Ishikawa (cell line): Measurements from ENCODE around the gene TTC31.

Experiments
- CEBPB ChIP-seq: IDR thresholded peaks from 2 replicates; pipeline ENCODE4 v1.6.1; 2012
- EGR1 ChIP-seq: IDR thresholded peaks from 2 replicates; pipeline ENCODE4 v1.6.1; 2012
- EP300 ChIP-seq: IDR thresholded peaks from 2 replicates; pipeline ENCODE4 v1.6.1; 2012; ENCODE audit warnings: borderline replicate concordance
- FOXM1 ChIP-seq: IDR thresholded peaks from 2 replicates; pipeline ENCODE4 v1.6.1; 2012; ENCODE audit warnings: low read depth, borderline replicate concordance
- MAX ChIP-seq: IDR thresholded peaks from 2 replicates; pipeline ENCODE4 v1.6.1; 2012
- NFIC ChIP-seq: IDR thresholded peaks from 2 replicates; pipeline ENCODE4 v1.6.1; 2012
- RAD21 ChIP-seq: IDR thresholded peaks from 2 replicates; pipeline ENCODE4 v1.6.1; 2012; ENCODE audit warnings: low read depth
- REST ChIP-seq: IDR thresholded peaks from 2 replicates; pipeline ENCODE4 v1.6.1; 2012; ENCODE audit warnings: low read depth, mild to moderate bottlenecking
- TAF1 ChIP-seq: IDR thresholded peaks from 2 replicates; pipeline ENCODE4 v1.6.1; 2012; ENCODE audit warnings: low read depth, mild to moderate bottlenecking
- TEAD4 ChIP-seq: IDR thresholded peaks from 2 replicates; pipeline ENCODE4 v1.6.1; 2012
- USF1 ChIP-seq: IDR thresholded peaks from 2 replicates; pipeline ENCODE4 v1.6.1; 2012
- YY1 ChIP-seq: IDR thresholded peaks from 2 replicates; pipeline ENCODE4 v1.6.1; 2012; ENCODE audit warnings: low read depth
- ZBTB7A ChIP-seq: IDR thresholded peaks from 2 replicates; pipeline ENCODE4 v1.6.1; 2012; ENCODE audit warnings: low read depth

- no peak for TF ChIP-seq NFIC
- TF ChIP-seq TEAD4 = no peak
- TF ChIP-seq MAX = no peak
- no peak for TF ChIP-seq REST
- TF ChIP-seq FOXM1 = no peak
- TF ChIP-seq USF1 = no peak
- no peak for TF ChIP-seq TAF1
- no peak for TF ChIP-seq YY1
- no peak for TF ChIP-seq RAD21
- no peak for TF ChIP-seq EGR1
- no peak for TF ChIP-seq CEBPB
- TF ChIP-seq ZBTB7A = no peak
- no peak for TF ChIP-seq EP300
These were observed 10.0 kb upstream of the TTC31 start for GRCh38 chr2:74472945-74473258.
